ENCODE results near the gene MVK. TPM values are rescaled to one million over a fixed set of nuclear protein-coding genes. Genes with fewer than 3 reads are reported as not detected.

MVK gene
- total and polyA plus RNA-seq, 2 experiments from 2014 or later, result 16.7 to 40.1 TPM

- Histone ChIP-seq H2AFZ (no peak overlapping the region), H3K27ac (ENCODE audit: low read depth) (no peak overlapping the region), H4K20me1 (replicated peaks; ENCODE audit: insufficient read depth) (no peaks in the 10 kb centered on the region), H3K27me3 (ENCODE audit: insufficient read depth) (no peaks in the 10 kb centered on the region), H3K9me2 (ENCODE audit: insufficient read depth) (no peaks in the 10 kb centered on the region), H3K36me3 (ENCODE audit: insufficient read depth) (no peaks in the 10 kb centered on the region), H3K79me2 (replicated peaks; ENCODE audit: insufficient read depth) (no peaks in the 10 kb centered on the region), H3K4me1 (ENCODE audit: insufficient read depth) (peaks cover 6% of the 10 kb centered on the region; the same call in 1 of the 2 replicates), H3K4me2 (no peak overlapping the region), H3F3A (replicated peaks; ENCODE audit: low read depth) (0 out of 2 replicates have a peak, but pooled peaks cover 2% of the 10 kb centered on the region), H3K4me3 (no peak overlapping the region)
- H3K27ac Mint-ChIP-seq, result no peak overlapping the region
- no peak for TF ChIP-seq JUNB (IDR thresholded peaks at IDR 0.05; ENCODE audit: unreplicated experiment)
- no peaks in the 10 kb centered on the region for H3K36me3 Mint-ChIP-seq (ENCODE audit: low read depth)
- peaks cover 17% of the 10 kb centered on the region for H3K4me1 Mint-ChIP-seq
- H3K27me3 Mint-ChIP-seq (ENCODE audit: insufficient read depth, low read depth, poor library complexity), result peaks cover 11% of the 10 kb centered on the region
- no peak for ATAC-seq
- DNase-seq (ENCODE audit: low spot score), result no peak
- H3K9me3 Mint-ChIP-seq, result no peaks in the 10 kb centered on the region
- H3K4me3 Mint-ChIP-seq, result no peak overlapping the region
These were observed 35.7 kb downstream of the MVK start for GRCh38 chr12:109609342-109609741.

GRCh38 chr12:109610523-109610922 is 36.9 kb downstream of the MVK start:
- H3K27me3 Mint-ChIP-seq (ENCODE audit: insufficient read depth, low read depth, poor library complexity), result peaks cover 11% of the 10 kb centered on the region
- TF ChIP-seq POLR2AphosphoS5 (IDR thresholded peaks at IDR 0.05; ENCODE audit: low read depth) (no peak), ZNF114 (CRISPR knock-in tag; IDR thresholded peaks at IDR 0.05) (no peak), REST (IDR thresholded peaks at IDR 0.05; ENCODE audit: unreplicated experiment) (no peak), ZNF462 (CRISPR knock-in tag; IDR thresholded peaks at IDR 0.05) (no peak), STAT1 (IDR thresholded peaks at IDR 0.05; ENCODE audit: unreplicated experiment) (no peak), EZH2 (IDR thresholded peaks at IDR 0.05; ENCODE audit: low read depth, unreplicated experiment) (no peak), CREB1 (CRISPR knock-in tag; IDR thresholded peaks at IDR 0.05; ENCODE audit: low read depth) (no peak), NANOG (IDR thresholded peaks at IDR 0.05; ENCODE audit: borderline replicate concordance) (no peak), EZH2phosphoT487 (IDR thresholded peaks at IDR 0.05; ENCODE audit: unreplicated experiment) (no peak), CTCF (conservative IDR thresholded peaks at IDR 0.05; ENCODE audit: low read depth in 2 of 2) (no peak), JUNB (IDR thresholded peaks at IDR 0.05; ENCODE audit: unreplicated experiment) (no peak)

More at GRCh38 chr12:109610523-109610922, 36.9 kb downstream of the MVK start:
- Histone ChIP-seq H3K79me2 (replicated peaks; ENCODE audit: insufficient read depth) (no peaks in the 10 kb centered on the region), H2AFZ (no peak overlapping the region), H3K36me3 (ENCODE audit: insufficient read depth) (no peaks in the 10 kb centered on the region), H3K4me3 (no peak overlapping the region), H3K9me2 (ENCODE audit: insufficient read depth) (no peaks in the 10 kb centered on the region), H3K27ac (ENCODE audit: low read depth) (no peak overlapping the region), H3K4me1 (ENCODE audit: insufficient read depth) (peaks cover 6% of the 10 kb centered on the region; the same call in 1 of the 2 replicates), H3F3A (replicated peaks; ENCODE audit: low read depth) (0 out of 2 replicates have a peak, but pooled peaks cover 2% of the 10 kb centered on the region), H4K20me1 (replicated peaks; ENCODE audit: insufficient read depth) (no peaks in the 10 kb centered on the region), H3K27me3 (ENCODE audit: insufficient read depth) (no peaks in the 10 kb centered on the region), H3K4me2 (no peak overlapping the region)
- ATAC-seq (no peak), DNase-seq (ENCODE audit: low spot score) (no peak)
- Mint-ChIP-seq H3K4me1 (peaks cover 17% of the 10 kb centered on the region), H3K9me3 (no peaks in the 10 kb centered on the region), H3K4me3 (no peak overlapping the region), H3K27ac (no peak overlapping the region), H3K36me3 (ENCODE audit: low read depth) (no peaks in the 10 kb centered on the region)
